Ureter (tissue), 1 donor: ENCODE measurements around the gene NUP54. TPM values are rescaled to one million over a fixed set of nuclear protein-coding genes. Genes with fewer than 3 reads are reported as not detected.
A peak's percentile ranks its signal among the peaks of the same experiment; 100 is the strongest.

ENCODE experiments used
- DNase-seq: peaks from one replicate; pipeline ENCODE4 v3.0.0-alpha.2; 2020; ENCODE audit warnings: low spot score
- total RNA-seq: library from RNA; stranded (reverse); gene quantifications from one replicate; pipeline ENCODE4 v1.2.4, GENCODE V29; 2023
- donor health status: DM: yes; HTN: yes; CAD: no.

Gene NUP54
- total RNA-seq, 1 donor from 2014 or later, result 47.2 TPM

DNA sequence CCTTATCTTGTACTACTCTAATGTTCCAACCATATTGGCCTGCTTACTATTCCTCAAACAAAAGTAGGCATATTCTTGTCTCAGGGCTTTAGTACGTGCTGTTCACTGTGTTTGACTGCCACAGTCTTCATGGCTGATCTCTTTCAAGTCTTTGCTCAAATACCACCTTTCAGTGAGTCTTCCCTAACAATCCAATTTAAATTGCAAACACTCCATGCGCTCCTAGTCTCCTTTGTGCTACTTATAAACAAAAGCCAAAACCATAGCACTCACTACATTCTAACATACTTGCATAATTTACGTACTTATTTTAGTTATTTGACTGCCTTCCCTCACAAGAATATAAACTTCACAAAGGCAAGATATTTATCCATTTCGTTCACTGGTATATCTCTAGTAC, 75.4 kb downstream of the NUP54 start:
- no peak for DNase-seq

DNA sequence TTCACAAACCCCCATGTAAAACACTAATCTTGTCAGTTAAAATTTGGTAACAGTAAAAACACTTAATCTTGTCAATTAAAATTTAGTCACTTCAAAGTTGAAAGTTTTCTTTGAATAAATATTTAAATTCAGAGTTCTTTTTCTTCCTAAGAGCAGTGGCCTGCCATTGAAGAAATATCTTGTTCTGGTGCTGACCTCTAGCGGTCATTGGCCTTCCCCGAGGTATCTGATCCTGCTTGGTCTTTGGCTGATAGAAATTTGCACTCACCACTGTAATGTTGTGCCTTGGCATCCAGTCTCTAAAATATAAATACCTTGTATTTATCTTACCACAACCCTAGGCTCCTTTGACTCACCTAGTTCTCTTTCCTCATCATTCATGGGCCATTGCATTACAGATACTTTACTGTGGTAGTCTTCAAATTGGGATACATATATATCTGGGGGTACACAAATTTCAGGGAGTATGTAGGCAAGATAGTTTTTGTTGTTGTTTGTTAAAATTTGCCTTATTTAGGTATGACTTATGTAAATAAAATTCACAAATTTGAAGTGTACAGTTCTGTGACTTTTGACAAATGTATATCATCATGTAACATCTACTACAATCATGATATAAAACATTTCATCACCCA, 80.4 kb downstream of the NUP54 start:
- peak; percentile 75 for DNase-seq

DNA sequence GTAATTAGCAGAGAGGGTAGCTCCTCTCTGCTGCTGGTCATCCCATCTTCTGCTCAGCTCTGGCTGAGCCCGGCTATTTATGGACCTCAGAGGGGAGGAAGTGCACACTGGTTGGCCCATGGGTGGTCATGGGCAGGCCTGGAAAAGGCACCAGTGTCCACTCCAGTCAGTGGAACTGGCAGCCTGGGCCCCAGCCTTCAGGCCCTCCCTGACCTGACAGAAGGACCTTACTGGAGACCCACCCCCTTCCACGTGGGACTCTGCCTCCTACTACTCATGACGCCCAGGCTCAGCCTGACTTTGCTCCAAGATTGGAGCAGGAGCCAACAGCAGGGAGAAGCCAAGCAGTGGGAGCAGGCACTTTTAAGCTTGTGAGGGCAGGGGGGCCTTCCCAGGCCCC, 81.7 kb downstream of the NUP54 start:
- DNase-seq, result no peak

Other genes starting within 250 kb of the NUP54 start
- gene PPEF2, start 245.9 kb downstream of the NUP54 start, total RNA-seq, result not detected
- gene NAAA, start 207.4 kb downstream of the NUP54 start, total RNA-seq, result 34.8 TPM
- 75.1 TPM for gene SDAD1, start 157.5 kb downstream of the NUP54 start, total RNA-seq
- 1.2 TPM for gene CXCL9, start 140.9 kb downstream of the NUP54 start, total RNA-seq
- gene CXCL10, start 124.9 kb downstream of the NUP54 start, total RNA-seq, result 0.34 TPM
- gene CXCL11, start 112.3 kb downstream of the NUP54 start, total RNA-seq, result 0.31 TPM
- gene ART3, start 73.7 kb downstream of the NUP54 start, total RNA-seq, result not detected
- 228 TPM for gene SCARB2, start 65.4 kb upstream of the NUP54 start, total RNA-seq
- 9.6 TPM for gene FAM47E, start 103.3 kb upstream of the NUP54 start, total RNA-seq
- gene STBD1, start 158.3 kb upstream of the NUP54 start, total RNA-seq, result 6.9 TPM